GM19455 (cell line): ENCODE measurements around the gene TKTL1.

ENCODE experiments used
- ATAC-seq: cut with Tn5 transposase; IDR thresholded peaks from one replicate; pipeline ENCODE4 v1.9.1; 2021; ENCODE audit not compliant: unreplicated experiment

Gene TKTL1

DNA sequence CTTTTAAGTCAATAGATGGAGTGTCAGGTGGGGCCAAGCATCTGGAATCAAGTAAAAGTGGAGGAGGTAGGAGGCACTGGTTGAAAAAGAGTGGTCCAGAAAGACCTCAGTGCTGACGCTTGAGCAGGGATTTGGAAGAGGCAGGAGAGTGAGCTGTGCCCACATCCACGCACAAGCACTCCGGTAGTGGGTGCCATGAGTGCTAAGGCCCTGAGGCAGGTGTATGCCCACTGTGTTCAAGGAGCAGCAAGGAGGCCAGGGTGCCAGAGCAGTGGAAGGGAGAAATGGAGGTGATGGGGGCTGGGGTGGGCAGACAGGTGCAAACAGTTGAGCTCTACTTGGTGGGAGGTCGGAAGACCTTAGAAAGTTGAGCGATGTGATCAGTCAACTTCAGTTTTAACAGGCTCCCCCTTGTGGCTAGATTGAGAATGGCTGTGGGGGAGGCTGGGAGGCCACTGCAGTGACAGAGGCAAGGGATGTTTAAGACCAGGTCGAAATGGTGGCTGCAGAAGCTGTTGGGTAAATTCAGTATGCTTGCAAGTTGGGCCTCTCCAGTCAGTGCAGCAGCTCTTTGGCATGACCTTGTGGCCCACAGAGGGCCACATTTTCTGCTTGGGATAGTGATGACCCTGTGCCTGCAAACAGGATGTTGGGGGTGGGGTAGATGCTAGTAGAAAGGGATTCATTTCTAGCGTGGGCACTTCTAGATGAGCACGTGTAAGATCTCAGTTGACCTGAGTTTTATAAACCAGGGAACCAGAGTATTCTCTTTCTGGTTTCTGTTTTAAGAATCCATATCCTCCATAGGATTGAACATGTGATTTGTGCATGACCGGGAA, 12.7 kb downstream of the TKTL1 start:
- no peak for ATAC-seq

DNA sequence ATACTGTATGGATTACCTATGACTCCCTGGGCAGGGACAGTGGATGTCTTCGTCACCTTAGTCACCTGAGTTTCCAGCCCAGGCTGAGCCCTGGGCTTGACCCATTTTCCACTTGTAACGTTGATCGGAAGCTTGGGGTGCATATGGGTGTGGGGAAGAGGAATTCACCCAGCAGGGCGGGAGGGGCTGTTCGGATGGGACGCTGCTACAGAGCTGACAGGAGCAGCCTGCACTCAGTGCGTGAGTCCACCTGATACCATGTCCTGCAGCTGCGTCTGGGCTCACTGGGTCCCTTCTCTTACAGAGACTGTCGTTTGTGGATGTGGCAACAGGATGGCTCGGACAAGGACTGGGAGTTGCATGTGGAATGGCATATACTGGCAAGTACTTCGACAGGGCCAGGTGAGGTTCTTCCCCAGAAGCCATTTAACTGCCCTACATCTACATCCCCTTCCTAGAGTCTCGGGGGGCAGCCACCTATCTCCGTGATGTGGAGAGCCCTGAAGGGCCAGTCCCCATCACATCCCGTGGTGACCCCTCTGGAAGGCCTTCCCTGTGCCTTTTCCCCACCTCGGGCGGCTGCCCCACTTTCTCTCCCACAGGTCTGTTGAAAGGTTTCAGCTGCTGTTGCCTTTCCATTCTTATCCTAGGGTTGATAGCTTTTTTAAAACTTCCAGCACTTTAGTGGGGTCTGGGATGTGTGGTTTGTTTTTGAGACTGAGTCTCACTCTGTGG, 13.6 kb downstream of the TKTL1 start:
- no peak for ATAC-seq

DNA sequence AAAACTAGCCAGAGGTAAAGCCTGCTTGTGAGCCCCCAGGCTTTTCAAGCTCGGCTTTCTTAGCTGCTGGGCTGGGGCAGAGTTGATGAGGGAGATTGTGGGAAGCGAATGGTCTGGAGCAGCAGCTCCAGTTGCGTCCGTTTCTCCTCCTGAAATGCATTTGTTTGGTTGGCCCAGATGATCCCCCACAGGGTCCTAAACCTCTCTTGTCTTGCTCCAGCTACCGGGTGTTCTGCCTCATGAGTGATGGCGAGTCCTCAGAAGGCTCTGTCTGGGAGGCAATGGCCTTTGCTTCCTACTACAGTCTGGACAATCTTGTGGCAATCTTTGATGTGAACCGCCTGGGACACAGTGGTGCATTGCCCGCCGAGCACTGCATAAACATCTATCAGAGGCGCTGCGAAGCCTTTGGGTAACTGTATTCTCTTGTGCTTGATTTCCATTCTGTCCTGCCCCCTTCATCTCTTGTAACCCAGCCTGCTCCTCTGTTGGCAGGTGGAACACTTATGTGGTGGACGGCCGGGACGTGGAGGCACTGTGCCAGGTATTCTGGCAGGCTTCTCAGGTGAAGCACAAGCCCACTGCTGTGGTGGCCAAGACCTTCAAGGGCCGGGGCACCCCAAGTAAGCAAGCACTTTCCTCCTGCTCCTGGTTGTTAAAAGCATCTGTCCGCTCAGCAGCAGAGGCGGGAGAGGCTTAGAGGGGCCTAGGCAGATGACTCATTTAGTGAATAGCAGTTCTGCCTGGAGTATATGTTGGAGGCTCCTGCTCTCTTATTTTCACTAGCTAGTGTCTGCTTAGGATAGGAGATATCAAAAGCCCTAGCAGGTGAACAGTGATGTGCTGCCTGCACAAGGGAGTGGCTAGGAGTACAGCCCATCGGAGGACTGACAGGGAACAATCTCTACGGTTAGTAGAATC, 15.3 kb downstream of the TKTL1 start:
- no peak for ATAC-seq

DNA sequence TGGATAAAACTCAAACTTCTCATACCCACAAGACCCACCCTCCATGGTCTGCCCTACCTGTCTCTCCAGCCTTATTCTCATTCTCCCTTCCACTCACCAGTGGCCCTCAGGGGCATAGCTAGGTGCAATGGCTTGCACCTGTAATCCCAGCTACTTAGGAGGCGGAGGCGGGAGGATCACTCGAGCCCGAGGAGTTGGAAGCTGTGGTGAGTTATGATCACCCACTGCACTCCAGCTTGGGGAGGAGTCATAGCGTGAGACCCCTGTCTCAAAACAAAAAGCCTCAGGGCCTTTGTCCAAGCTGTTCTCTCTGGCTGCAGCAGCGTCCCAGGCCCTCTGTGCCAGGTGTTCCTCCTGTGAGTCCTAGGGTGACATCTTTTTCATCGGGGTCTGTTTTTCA, 16.5 kb downstream of the TKTL1 start:
- ATAC-seq, result no peak

DNA sequence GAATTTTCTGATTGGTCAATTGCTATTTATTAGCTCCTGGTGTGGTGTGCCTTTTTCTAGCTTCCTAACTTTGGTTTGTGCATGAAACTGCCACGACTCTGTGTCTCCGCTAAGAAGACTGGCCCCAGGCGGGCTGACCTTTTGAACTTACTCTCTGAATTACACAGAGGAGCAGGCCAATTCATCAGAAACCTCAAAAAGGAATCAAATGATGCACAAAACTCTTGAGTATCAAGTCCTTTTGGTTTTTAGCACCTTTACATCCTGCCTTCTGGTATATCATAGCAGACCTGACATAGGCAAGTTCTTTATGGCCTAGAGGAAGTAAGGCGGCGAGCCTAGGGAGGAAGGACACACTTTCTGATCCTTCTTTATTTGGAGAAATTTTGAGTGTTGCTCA, 17.6 kb downstream of the TKTL1 start:
- no peak for ATAC-seq

DNA sequence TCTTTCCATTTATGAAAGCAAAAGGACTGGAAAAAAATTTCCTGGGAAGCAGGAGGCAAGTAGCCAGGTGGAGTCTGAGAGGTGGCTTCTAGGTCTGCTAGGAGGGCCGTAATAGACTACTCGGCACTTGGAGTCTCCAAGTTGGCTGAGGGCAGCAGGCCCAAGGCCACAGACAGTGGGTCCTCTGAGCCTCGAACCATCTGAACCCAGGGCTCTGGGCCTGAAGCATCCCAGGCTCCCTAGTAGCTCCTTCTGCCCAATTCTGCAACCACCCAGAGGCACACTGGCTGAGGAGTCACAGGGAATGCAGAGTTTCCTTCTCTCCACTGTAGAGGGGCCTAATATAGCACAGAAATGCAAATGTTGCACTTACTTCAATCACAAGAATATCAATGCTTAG, 19.8 kb downstream of the TKTL1 start:
- ATAC-seq, result no peak

DNA sequence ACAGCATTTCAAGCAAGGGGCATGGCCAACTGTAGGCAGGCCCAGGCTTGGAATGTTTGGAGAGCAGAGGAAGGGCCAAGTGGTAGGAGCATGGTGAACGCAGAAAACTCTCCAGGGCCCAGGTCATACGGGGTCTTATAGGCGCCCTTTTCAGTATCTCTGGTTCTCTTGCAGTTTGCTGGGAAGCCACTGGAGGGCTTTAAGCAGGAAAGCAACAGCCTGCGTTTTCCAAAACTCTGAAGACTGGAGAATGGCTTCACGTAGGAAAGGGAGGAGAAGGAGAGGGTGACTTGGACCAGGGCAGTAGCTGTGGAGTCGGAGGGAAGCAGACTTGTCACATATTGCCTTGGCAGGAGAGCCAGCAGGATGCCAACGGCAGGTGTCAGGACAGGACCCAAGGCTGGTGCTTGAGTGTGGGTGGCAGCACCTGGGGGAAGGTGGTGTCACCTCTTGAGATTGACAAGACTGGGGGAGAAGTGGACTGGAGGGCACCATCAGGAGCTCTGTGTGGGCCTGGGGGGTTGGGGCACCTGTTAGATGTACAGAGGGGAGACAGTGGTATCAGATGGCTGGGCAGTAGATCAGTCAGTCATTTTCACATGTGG, 21.9 kb downstream of the TKTL1 start:
- ATAC-seq, result no peak

DNA sequence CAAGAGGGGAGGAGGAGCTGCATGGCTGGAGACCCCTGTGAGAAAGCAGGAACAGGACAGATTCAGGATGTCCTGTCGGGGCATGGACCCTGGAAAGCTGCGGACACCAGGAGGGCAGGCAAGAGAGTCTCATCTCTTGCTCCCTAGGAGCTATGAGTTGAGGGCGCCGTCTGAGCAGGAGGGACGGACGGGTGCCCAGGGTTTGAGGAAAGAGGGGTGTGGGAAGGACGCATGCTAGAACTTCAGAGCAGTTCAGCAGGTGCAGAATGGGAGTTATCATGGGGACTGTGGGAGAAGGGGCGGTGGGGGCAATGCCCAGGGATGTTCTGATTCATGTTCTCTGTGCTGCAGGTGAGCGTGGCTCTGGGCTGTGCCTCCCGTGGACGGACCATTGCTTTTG, 24.8 kb downstream of the TKTL1 start:
- ATAC-seq, result no peak

DNA sequence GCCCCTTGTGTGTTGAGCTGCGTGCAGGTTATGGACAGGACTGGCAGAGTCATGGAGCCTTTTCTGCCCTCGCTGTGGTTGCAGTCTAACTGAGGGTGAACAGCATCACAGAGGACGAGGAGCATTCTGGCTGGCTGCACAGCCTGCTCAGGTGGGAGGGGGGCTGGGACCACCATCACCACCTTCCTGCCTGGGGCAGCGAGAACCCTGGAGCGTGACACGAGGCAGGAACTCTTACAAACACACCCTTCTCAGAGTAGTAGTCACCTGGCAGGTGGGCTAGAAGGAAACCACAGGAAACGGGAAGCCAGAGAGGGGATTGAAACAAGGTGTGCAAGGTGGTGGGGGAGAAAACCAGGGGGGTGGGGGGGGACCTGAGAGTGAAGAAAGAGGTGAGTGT, 25.6 kb downstream of the TKTL1 start:
- ATAC-seq, result no peak

DNA sequence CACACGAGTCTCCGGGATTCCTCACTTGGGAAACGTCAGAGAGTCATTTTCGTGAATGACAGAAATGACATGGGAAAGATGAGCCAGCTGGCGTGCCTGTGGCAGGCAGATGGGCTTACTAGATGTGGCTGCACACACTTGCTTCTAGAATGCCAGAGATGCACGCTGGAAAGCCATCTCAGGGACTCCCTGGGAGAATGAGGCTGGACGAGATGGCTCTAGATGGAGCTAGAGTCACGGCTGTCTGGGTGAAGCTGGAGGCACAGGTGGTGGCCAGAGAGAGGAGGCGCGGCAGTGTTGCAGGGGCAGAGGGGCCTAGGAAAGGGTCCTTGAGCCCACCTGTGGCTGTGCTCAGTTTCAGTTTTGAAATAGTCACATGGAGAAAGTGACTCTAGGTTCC, 26.0 kb downstream of the TKTL1 start:
- no peak for ATAC-seq

DNA sequence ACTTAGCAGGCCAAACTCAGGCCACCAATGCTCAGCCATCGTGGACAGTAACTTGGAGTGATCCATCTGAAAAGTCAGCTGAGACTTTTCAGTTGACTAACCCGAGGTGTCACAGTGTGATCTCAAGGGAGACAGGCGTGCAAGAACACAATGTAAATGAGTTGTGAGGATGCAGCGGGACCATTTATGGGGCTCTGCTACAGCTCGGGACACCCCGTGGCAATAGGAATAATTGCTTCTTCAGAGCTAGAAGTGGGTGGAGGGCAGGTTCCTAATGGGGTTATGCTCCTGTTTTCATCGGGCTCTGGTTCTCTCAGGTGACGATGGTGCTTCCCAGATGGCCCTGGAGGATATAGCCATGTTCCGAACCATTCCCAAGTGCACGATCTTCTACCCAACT, 27.3 kb downstream of the TKTL1 start:
- no peak for ATAC-seq

DNA sequence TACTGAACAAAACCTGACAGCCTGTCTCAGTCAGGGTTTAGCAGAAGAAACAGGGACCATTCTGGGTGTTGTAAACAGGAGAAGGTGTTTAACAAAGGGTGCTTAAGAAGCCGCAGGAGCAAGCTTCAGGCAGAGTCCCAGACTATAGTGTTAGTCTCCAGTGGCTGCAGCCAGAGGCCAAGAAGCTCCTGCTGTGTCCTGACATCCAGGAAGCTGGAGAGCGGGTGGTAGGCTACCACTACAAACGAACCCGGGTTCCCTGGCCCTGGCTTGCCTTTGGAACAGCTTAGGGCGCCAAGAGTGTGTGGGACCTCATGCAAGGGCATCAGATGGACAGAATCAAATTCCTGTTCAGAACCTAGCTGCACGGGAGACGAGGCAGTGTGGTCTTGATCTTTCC, 27.9 kb downstream of the TKTL1 start:
- ATAC-seq, result no peak

DNA sequence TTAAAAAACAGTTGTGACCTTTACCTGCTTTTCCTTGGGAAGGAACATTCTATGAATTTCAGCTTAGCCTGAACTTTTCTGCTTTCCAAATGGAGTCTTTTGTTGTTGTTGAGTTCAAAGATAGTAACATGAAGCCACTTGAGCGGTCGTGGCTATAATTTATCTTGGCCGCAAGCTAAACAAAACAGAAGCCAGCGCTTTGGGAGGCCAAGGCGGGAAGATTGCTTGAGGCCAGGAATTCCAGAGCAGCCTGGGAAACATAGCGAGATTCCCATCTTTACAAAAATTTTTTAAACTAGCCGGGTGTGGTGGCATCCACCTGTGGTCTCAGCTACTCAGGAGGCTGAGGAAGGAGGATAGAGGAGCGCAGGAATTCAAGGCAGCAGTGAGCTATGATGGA, 29.9 kb downstream of the TKTL1 start:
- ATAC-seq, result no peak

DNA sequence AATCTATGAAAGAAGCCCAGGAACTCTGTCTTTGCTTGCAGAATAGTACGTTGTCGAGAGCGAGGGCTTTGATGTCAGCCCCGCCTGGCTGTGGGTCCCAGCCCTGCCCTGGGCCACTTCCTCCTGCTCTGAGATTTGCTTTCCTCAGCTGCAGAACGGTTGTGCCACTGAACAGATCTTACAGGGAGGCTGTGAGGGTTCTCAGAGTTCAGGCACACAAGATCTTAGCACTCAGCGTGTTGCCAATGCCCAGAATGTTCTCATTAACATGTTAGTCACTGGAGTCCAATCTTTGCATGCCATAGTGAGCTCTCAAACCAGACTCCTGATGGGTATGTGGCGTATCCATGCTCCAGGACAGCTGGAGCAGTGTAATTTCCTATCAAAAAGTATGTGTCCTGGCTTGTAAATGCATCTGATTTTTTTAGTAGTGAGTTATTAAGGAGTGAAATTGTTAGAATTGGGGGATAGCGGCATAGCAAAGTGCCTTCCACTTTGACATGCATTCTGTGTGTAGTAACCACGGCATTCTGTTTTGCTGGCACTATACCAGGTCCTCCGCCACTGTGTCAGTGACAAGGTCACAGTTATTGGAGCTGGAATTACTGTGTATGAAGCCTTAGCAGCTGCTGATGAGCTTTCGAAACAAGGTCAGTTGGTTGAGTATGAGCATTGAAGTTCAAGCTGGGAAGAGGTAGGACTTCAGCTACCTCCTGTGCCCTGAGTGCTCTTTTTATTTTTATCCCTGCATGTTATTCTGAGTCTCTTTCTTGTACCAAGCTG, 31.6 kb downstream of the TKTL1 start:
- ATAC-seq, result no peak

DNA sequence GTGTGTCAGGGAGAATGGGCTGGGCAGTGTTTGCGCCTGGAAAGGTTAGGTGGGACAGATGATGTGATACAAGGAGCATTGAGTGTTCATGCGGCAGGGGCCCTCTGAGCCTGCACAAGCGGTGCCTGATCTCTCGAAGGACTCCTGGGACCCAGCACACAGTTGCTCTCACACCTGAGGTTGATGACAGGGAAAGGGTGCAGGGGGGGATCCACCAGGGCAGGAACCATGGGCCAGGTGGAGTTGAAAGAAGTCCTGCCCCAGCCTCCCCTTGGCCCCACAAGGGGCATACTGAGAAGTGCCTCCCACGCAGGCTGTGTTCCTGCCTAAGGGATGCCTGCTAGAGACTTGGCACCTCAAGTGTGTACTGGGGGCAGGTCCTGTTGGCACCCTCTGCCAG, 33.1 kb downstream of the TKTL1 start:
- ATAC-seq, result no peak

DNA sequence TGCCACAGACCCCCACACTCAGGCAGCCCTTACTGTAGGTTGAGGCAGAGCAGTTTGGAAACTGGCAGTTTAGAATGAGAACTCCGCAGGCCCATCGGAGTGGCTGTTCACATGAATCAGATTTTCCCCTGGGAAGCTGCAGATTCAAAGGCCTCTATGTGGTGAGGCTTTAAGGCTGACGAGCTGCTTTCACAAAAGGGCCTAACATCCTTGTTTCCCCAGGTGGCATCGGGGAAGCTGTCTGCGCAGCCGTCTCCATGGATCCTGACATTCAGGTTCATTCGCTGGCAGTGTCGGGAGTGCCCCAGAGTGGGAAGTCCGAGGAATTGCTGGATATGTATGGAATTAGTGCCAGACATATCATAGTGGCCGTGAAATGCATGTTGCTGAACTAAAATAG, 33.7 kb downstream of the TKTL1 start:
- ATAC-seq, result no peak

DNA sequence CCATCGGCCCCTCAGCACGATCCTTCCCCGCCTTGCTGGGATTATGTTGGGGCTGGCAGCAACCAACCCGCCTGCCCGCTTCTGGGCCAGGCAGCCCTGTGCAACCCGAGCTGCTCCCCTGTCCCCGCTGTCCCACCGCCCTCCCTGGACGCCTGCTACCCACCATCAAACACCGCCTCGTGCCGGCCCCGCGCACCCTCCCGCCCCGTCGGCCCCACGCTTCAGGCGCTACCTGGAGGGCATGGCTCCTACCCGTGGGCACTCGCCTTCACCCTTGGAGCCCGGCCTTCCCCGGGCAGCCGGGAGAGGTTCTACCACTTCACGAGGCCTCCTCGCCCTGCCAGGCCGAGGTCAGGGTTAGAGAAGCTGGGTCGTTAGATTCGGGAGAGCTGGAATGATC, 37.0 kb downstream of the TKTL1 start:
- no peak for ATAC-seq

DNA sequence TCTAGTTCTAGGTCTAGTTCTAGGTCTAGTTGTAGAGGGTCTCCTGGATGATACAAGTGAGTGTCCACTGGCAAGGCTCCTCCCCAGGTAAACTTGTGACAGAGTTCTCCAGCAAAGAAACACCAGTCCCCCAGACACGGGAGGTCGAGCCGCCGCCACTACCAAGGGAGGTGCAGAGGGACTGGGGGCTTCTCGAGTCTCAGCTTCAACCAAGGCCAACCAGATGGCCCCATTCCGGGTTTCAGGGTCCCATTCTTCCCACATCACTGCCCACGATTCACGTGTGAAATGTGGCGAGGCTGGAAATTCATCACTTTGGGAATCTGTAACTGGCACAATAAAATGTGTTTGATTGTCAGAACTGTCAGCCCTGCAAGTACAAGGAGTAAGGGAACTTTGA, 37.5 kb downstream of the TKTL1 start:
- no peak for ATAC-seq

DNA sequence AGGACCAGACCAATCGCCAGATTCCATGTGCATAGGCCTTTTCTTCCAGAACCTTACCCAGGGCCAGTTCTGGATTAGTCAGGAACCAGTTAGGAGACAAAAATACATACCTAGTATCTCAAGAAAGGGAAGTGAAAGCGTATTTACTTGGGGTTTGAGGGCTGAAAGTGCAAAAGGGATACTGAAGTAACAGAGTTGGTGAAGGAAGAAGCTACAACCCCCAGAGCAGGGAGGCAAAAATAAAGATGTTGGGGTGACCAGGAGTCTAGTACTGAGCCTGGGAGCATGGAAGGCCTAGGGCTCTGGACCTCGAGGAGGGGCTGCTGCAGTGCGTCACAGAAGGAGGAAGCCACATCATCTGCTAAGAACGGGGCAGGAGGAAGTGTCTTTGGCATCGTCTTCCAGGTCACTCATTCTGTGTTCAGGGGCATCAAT, 38.3 kb downstream of the TKTL1 start:
- peak; percentile 68 for ATAC-seq

DNA sequence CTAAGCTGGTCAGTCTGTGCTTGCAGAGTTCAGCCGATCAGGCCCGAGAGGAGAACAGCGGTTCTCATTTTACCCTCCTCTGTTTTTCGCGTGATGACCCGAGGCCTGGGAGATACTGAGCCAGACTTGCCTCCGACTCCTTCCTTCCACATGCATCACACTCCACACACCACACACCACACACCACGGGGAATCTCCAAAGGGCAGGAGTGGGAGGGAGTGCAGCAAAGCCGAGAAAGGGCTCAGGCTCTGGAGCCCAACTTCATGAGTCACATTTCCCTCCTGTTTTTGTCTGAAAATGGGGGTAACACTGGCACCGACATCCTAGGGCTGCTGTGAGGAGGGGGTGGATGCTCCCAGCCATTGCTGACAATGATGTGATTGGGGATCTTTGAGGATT, 38.9 kb downstream of the TKTL1 start:
- ATAC-seq, result no peak
